GM20000 (cell line): ENCODE data around the gene PNCK.

Experiments used
- DNase-seq: peaks from one replicate; pipeline ENCODE4 v3.0.0; 2012; ENCODE audit warnings: low spot score
- TF ChIP-seq, protein P1 (sequence below): IDR thresholded peaks from 2 replicates; pipeline ENCODE4 v1.5.1; 2012; ENCODE audit warnings: mild to moderate bottlenecking, control low read depth; ENCODE audit errors: extremely low read depth, missing control alignments

Gene PNCK

DNA sequence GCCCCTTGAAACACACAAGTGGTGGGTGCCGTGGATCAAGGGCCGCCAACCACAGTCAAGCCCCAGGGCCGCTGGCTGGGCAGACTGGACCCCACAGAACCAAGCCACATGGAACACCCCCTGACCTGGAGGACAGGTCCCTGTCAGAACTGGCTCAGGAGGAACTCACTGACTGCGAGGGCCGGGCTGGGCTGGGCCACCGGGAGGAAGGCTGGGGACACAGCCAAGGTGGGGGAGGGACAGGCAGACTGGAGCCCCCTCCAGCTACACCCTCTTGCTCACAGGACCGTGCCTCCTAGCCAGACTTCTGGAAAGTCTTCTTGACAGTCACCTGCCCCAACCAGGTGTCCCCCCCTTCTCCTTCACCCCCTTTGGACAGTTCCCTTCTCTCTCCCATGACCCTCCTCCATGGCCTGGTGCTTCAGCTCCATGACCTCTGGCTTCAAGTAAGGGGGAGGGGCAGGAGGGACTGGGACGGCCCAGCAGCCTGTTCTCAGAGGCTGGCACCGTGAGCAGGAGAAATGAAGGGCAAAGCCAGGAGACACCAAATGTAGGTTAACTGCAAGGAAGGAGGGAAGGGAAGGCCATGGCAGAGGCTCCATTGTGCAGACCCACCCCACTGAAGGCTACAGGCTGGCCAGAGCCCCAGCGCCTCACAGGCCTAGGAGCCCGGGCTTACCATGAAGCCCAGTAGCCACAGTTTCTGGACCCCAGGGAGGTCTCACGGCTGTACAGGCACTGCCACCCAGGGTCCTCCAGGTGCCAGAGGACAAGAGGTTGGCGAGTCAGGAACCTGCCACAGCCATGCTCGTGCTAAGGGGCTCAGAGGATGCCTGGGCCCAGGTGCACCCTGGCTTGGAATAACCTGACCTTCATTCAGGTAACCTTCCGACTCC, 49.2 kb downstream of the PNCK start:
- no peak for DNase-seq
- TF ChIP-seq, protein P1, sequence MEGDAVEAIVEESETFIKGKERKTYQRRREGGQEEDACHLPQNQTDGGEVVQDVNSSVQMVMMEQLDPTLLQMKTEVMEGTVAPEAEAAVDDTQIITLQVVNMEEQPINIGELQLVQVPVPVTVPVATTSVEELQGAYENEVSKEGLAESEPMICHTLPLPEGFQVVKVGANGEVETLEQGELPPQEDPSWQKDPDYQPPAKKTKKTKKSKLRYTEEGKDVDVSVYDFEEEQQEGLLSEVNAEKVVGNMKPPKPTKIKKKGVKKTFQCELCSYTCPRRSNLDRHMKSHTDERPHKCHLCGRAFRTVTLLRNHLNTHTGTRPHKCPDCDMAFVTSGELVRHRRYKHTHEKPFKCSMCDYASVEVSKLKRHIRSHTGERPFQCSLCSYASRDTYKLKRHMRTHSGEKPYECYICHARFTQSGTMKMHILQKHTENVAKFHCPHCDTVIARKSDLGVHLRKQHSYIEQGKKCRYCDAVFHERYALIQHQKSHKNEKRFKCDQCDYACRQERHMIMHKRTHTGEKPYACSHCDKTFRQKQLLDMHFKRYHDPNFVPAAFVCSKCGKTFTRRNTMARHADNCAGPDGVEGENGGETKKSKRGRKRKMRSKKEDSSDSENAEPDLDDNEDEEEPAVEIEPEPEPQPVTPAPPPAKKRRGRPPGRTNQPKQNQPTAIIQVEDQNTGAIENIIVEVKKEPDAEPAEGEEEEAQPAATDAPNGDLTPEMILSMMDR: no peak

DNA sequence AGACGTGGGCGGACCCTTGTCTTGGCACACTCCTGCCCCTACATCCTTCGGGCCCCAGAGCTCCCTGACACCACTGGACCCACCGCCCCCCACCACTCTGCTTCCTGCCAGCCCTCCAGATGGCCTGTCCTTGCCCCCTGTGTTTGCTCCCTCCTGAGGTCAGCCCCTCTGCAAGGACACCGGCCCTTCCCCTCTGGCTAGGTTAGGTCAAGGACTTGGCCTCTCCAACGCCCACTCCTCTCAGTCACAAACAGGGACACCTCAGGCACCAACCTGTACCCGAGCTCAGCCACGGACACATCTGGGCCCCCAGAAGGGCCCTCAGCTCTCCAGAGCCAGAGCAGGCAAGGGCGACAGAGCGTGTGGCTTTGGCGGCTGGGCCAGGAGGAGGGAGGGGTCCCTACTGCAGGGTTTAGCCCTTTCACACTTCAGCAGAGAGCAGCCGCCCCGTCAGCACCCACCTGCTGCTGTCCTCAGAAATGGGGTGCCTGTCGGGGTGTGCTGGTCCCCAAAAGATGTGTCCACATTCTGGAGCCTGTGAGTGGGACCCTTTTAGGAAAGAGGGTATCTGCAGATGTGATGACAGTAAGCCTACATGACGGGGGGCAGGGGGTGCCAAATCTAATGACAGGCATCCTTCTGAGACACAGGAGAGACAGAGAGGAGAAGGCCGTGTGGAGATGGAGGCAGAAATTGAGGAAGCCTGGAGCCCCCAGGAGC, 50.1 kb downstream of the PNCK start:
- no peak for DNase-seq
- TF ChIP-seq, protein P1: no peak

DNA sequence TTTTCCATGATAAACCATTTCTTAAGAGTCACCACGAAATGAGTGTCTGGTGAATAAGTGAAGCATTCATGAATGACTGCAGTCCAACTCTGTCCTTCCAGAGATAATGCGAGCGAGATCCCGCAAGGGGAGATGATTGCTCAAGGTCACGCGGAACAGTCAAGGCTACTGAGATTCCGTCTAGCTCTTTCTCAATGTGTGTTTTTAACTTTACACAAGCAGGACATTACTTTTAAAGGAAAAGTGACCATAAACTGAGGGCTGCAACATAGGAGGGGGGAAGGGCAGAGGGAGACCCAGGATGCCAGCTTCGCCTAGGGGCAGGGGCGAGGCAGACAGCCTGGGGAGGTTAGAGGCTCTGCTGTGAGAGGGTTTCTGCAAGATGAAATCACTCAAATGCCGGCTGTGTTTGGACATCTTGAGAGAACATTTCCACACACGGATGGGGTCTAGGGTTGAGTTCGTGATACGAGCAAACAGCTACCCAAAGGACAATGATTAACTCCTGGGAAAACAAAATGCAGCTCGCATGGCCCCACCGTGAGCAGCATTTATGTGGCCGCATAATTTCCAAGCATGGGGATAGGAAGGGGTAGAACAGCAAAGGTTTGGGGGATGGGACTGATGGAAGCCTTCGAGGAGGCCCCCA, 50.8 kb downstream of the PNCK start:
- DNase-seq: no peak
- TF ChIP-seq, protein P1: no peak

DNA sequence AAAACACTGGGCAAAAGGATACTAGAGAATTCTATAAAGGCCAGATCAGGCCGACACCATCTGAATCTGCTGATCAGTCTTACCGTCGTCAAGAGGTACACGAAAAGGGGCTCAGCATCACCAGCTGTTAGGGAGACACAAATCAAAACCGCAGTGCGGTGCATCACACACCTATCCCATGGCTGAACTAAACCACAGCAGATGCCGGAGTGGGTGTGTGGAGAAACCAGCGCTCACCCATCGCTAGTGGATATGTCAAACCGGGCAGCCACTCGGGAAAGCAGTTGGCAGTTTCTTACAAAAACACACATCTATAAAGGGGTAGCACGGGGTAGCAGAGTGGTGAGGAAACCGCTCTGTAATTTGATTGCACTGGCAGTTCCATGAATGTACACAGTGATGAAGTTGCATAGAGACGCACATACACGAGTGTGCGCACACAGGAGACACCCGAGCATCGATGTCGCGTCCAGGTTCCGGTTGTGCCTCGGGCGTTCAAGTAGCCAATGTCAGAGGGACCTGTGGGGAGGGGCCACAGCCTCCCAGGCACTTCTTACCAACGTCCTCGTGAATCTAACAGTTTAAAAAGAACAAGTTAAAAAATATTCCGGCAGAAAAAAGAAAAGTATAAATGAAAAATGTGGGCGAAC, 51.5 kb downstream of the PNCK start:
- DNase-seq: no peak
- TF ChIP-seq, protein P1: no peak

DNA sequence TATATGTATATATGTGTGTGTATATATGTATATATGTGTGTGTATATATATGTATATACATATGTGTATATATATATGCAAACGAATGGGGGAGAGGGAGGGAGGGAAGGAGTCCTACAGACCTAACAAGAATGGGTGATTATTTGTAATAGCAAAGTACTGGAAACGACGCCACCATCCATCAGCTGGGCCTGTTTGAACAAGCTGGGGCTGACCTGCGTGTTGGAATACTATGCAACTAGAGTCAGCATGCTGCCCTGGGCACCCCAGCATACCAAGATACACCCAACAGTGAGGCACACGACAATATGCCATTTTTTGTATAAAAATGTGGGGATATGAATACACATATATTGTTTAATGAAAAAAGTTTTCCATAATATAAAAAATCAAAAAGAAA, 53.0 kb downstream of the PNCK start:
- DNase-seq: no peak
- TF ChIP-seq, protein P1: no peak
